Ecto neural progenitor cell (in vitro differentiated cells): ENCODE data around the gene SRGAP2B.
"Not testable (repeated sequence)": the region's sequence is repeated elsewhere in the genome, so short reads cannot be mapped to it uniquely, and the experiment has no call there.

Source experiments
- DNase-seq: peaks from one replicate; pipeline ENCODE4 v3.0.0-alpha.2; 2018; ENCODE audit warnings: low spot score

Gene SRGAP2B

GRCh38 chr1:144900841-144901240 lies 194.3 kb downstream of the SRGAP2B start:
- not testable (repeated sequence) for DNase-seq

GRCh38 chr1:144894454-144895201 lies 200.5 kb downstream of the SRGAP2B start:
- not testable (repeated sequence) for DNase-seq

- DNase-seq: not testable (repeated sequence)
These were observed 201.3 kb downstream of the SRGAP2B start for GRCh38 chr1:144893710-144894438.

GRCh38 chr1:144893062-144893461 lies 202.1 kb downstream of the SRGAP2B start:
- DNase-seq: not testable (repeated sequence)

- not testable (repeated sequence) for DNase-seq
These were observed 205.5 kb downstream of the SRGAP2B start for GRCh38 chr1:144889450-144890115.

- peak; percentile 55 for DNase-seq
These were observed 212.1 kb downstream of the SRGAP2B start for GRCh38 chr1:144883022-144883421.

GRCh38 chr1:144882343-144882742 lies 212.8 kb downstream of the SRGAP2B start:
- not testable (repeated sequence) for DNase-seq

- not testable (repeated sequence) for DNase-seq
These were observed 236.5 kb downstream of the SRGAP2B start for GRCh38 chr1:144858607-144859006.
